IPS-20b (cell line): ENCODE results near the gene MEGF11.

Source experiments
- H3K27ac ChIP-seq: one replicate; pipeline ENCODE4 v1.5.1; 2013; ENCODE audit warnings: low read length
- H3K27me3 ChIP-seq: 2 replicates; pipeline ENCODE4 v1.6.1; 2013; ENCODE audit warnings: mild to moderate bottlenecking, low read length, inconsistent platforms; ENCODE audit not compliant: insufficient read depth
- H3K36me3 ChIP-seq: 2 replicates; pipeline ENCODE4 v1.6.1; 2013; ENCODE audit warnings: low read depth, mild to moderate bottlenecking, inconsistent platforms, low read length, moderate library complexity; ENCODE audit not compliant: insufficient read depth
- H3K4me1 ChIP-seq: 2 replicates; pipeline ENCODE4 v1.6.1; 2013; ENCODE audit warnings: mild to moderate bottlenecking, control low read depth, inconsistent platforms, low read length, moderate library complexity; ENCODE audit not compliant: insufficient read depth
- H3K4me3 ChIP-seq: 2 replicates; pipeline ENCODE4 v1.5.1; 2013; ENCODE audit warnings: mild to moderate bottlenecking, low read length, inconsistent platforms
- H3K9ac ChIP-seq: 2 replicates; pipeline ENCODE4 v1.6.1; 2013; ENCODE audit warnings: low read depth, mild to moderate bottlenecking, inconsistent platforms, low read length, moderate library complexity
- H3K9me3 ChIP-seq: 2 replicates; pipeline ENCODE4 v1.6.1; 2013; ENCODE audit warnings: mild to moderate bottlenecking, low read depth, low read length, inconsistent platforms; ENCODE audit not compliant: insufficient read depth

MEGF11 gene

GRCh38 chr15:65947041-65947440 is 306.5 kb downstream of the MEGF11 start:
- Histone ChIP-seq H3K4me1 (no peaks in the 10 kb centered on the region), H3K9ac (no peak overlapping the region)

DNA sequence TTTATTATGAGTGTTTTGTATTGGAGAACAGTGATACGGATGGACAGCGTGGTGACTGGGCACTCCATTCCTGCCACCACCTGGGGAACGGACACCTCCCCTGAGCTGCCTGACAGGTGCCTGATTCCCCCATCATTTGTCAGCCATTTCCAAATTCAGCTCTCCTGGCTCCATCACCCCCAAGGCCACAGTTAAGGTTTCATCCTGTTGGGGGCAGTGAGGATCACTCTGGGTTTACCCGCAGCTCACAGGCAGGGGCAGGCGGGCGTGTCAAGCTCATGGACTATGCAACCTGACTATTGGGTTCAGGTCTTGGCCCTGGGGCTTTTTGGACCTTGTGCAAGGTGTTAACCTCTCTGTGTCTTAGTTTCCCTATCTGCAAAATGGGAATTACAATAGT is 307.9 kb downstream of the MEGF11 start:
- Histone ChIP-seq H3K9ac (no peak overlapping the region), H3K27me3 (no peaks in the 10 kb centered on the region), H3K4me1 (no peaks in the 10 kb centered on the region), H3K4me3 (no peak overlapping the region), H3K9me3 (no peaks in the 10 kb centered on the region), H3K36me3 (no peaks in the 10 kb centered on the region), H3K27ac (no peak overlapping the region)

More at GRCh38 chr15:65947041-65947440, 306.5 kb downstream of the MEGF11 start:
- no peaks in the 10 kb centered on the region for H3K27me3 ChIP-seq
- no peaks in the 10 kb centered on the region for H3K36me3 ChIP-seq
- no peak overlapping the region for H3K27ac ChIP-seq
- H3K4me3 ChIP-seq: no peak overlapping the region
- H3K9me3 ChIP-seq: no peaks in the 10 kb centered on the region

- Histone ChIP-seq H3K9me3 (no peaks in the 10 kb centered on the region), H3K27me3 (no peaks in the 10 kb centered on the region), H3K9ac (no peak overlapping the region), H3K4me3 (no peak overlapping the region), H3K27ac (no peak overlapping the region), H3K4me1 (no peaks in the 10 kb centered on the region), H3K36me3 (no peaks in the 10 kb centered on the region)
These were observed 309.1 kb downstream of the MEGF11 start for GRCh38 chr15:65944404-65944803.

DNA sequence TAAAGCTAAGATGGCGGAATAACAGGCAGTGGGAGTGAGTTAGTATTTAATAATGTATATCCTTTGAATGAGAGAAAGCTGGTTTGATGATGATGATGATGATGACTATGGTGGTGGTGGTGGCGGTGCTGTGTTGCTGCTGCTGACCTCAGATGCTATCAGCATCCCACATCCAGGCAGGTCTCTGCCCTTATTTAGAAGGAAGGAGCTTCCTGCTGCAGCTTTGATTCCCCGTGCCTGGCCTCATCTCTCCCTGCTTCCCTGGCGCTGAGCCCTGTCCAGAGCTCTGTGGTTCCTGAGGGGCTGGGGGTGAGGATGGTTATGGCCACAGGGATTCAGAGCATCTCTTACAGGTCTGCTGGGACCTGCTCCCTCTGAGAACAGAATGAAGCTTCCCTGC is 311.1 kb downstream of the MEGF11 start:
- no peak overlapping the region for H3K27ac ChIP-seq
- H3K4me1 ChIP-seq: no peaks in the 10 kb centered on the region
- no peaks in the 10 kb centered on the region for H3K9me3 ChIP-seq
- H3K36me3 ChIP-seq: no peaks in the 10 kb centered on the region
- H3K4me3 ChIP-seq: no peak overlapping the region
- H3K27me3 ChIP-seq: no peaks in the 10 kb centered on the region
- no peak overlapping the region for H3K9ac ChIP-seq

DNA sequence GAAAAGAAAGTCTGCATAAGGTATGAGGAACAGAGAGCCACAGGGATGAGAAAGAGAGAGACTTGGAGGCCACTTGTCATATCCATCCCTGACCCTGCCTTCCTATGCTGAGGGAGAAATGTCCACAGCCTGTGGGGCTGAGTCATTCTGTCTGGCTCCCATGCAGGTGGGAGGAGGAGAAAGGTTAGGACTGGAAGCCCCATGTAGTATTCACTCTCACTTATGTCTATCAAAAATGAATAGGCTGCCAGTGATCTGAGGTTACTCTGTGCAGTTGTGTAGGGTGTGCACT is 313.0 kb downstream of the MEGF11 start:
- H3K9me3 ChIP-seq: no peaks in the 10 kb centered on the region
- no peaks in the 10 kb centered on the region for H3K27me3 ChIP-seq
- H3K4me1 ChIP-seq: no peaks in the 10 kb centered on the region
- no peaks in the 10 kb centered on the region for H3K36me3 ChIP-seq
- no peak overlapping the region for H3K9ac ChIP-seq
- no peak overlapping the region for H3K4me3 ChIP-seq
- no peak overlapping the region for H3K27ac ChIP-seq

DNA sequence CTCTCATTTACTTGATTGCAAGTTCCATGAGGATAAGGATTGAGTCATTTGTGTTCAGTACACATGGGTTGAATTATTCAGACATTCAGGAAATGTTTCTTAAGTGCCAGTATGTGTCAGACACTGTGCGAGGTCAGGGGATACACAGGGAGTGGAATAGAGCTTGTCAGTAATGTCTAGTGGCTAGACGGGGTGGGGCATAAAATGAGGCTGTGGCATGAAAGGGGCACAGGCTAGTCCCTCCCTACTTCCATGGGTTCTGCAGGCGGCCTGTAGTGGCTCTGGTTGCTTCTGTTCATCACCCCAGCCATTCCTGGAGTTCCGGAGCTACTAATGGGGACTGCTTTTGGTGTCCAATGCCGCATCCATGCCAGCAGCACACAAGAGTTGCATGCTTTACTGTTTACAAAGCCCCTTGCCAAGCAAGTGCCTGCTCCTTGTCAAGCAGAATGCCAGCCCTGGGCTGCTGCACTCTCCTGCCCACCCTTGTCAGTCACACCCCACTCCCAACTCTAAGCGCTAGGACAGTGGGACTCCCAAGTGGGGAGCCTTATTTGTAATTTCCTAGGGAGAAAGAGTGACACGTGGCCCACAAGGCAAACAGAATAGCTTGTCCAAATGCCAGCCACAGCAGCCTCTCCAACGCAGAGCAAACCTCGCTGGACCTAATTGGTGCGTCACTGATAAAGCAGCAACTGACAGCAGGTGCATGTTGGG is 313.5 kb downstream of the MEGF11 start:
- Histone ChIP-seq H3K9me3 (no peaks in the 10 kb centered on the region), H3K4me3 (no peak overlapping the region), H3K4me1 (no peaks in the 10 kb centered on the region), H3K36me3 (no peaks in the 10 kb centered on the region), H3K27me3 (no peaks in the 10 kb centered on the region), H3K27ac (no peak overlapping the region), H3K9ac (no peak overlapping the region)

DNA sequence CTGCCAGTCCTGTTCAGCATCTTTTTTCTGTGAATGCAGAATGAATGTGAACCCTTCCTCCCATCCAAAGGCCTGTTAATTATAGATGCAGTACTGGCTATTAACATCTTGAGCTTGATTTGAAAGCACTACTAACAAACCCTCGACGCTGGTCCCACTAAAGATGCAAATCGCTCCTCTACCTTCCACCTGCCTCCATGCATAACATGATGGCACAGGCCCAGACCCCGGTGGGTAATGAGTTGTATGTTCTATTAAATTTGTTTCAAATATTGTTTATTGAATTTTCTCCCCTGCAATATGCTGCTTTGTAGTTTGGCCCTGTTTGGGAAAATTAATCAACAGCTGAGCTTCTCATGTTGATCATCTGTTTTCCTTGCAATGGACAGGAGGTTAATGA is 314.9 kb downstream of the MEGF11 start:
- no peak overlapping the region for H3K9ac ChIP-seq

GRCh38 chr15:65937476-65937875 is 316.1 kb downstream of the MEGF11 start:
- Histone ChIP-seq H3K36me3 (no peaks in the 10 kb centered on the region), H3K9me3 (no peaks in the 10 kb centered on the region)

More for the DNA sequence above, 314.9 kb downstream of the MEGF11 start:
- no peak overlapping the region for H3K27ac ChIP-seq
- no peaks in the 10 kb centered on the region for H3K36me3 ChIP-seq
- H3K4me3 ChIP-seq: no peak overlapping the region
- H3K9me3 ChIP-seq: no peaks in the 10 kb centered on the region
- no peaks in the 10 kb centered on the region for H3K27me3 ChIP-seq
- H3K4me1 ChIP-seq: no peaks in the 10 kb centered on the region

GRCh38 chr15:65937054-65937453 is 316.5 kb downstream of the MEGF11 start:
- Histone ChIP-seq H3K27me3 (no peaks in the 10 kb centered on the region), H3K27ac (no peak overlapping the region), H3K9ac (no peak overlapping the region), H3K36me3 (no peaks in the 10 kb centered on the region), H3K9me3 (no peaks in the 10 kb centered on the region), H3K4me3 (no peak overlapping the region), H3K4me1 (no peaks in the 10 kb centered on the region)

More at GRCh38 chr15:65937476-65937875, 316.1 kb downstream of the MEGF11 start:
- no peak overlapping the region for H3K9ac ChIP-seq
- no peaks in the 10 kb centered on the region for H3K27me3 ChIP-seq
- no peak overlapping the region for H3K4me3 ChIP-seq
- H3K27ac ChIP-seq: no peak overlapping the region
- no peaks in the 10 kb centered on the region for H3K4me1 ChIP-seq

GRCh38 chr15:65936282-65936681 is 317.3 kb downstream of the MEGF11 start:
- Histone ChIP-seq H3K36me3 (no peaks in the 10 kb centered on the region), H3K4me1 (no peaks in the 10 kb centered on the region), H3K4me3 (no peak overlapping the region), H3K27me3 (no peaks in the 10 kb centered on the region), H3K9me3 (no peaks in the 10 kb centered on the region), H3K9ac (no peak overlapping the region), H3K27ac (no peak overlapping the region)

GRCh38 chr15:65935391-65935790 is 318.2 kb downstream of the MEGF11 start:
- Histone ChIP-seq H3K9ac (no peak overlapping the region), H3K27me3 (no peaks in the 10 kb centered on the region), H3K27ac (no peak overlapping the region), H3K36me3 (no peaks in the 10 kb centered on the region), H3K9me3 (no peaks in the 10 kb centered on the region), H3K4me1 (no peaks in the 10 kb centered on the region), H3K4me3 (no peak overlapping the region)

DNA sequence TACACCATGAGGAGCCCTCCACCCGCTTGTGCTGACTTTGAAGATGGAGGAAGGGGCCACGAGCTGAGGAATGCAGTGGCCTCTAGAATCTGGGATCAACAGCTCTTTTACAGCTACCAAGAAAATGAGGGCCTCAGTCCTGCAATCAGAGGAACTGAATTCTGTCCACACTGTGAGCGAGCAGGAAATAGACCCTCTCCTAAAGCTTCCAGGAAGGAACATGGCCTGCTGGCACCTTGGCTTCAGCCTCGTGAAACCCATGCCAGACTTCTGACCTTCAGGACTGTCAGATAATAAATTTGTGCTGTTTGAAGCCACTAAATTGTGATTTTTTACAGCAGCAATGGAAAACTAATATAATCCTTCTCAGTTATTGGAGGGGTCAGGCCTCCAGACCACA is 322.3 kb downstream of the MEGF11 start:
- H3K4me1 ChIP-seq: no peaks in the 10 kb centered on the region
- no peaks in the 10 kb centered on the region for H3K27me3 ChIP-seq
- H3K9me3 ChIP-seq: no peaks in the 10 kb centered on the region
- H3K9ac ChIP-seq: no peak overlapping the region
- H3K36me3 ChIP-seq: no peaks in the 10 kb centered on the region
- H3K27ac ChIP-seq: no peak overlapping the region
- no peak overlapping the region for H3K4me3 ChIP-seq
